ENCODE results near the gene KCNJ10.

The KCNJ10 gene

GRCh38 chr1:159959451-159959850 lies 110.5 kb downstream of the KCNJ10 start:
- no peaks in the 10 kb centered on the region for H3K4me1 ChIP-seq (ENCODE audit: control insufficient read depth, low read length)
- no peak overlapping the region for H3K27ac ChIP-seq (ENCODE audit: low read depth, low read length)
- H3F3A ChIP-seq (ENCODE audit: control insufficient read depth, insufficient read depth), result no peaks in the 10 kb centered on the region

GRCh38 chr1:159958719-159959380 lies 111.1 kb downstream of the KCNJ10 start:
- Histone ChIP-seq H3K9me3 (ENCODE audit: control insufficient read depth, insufficient read depth, low read length) (no peaks in the 10 kb centered on the region), H3F3A (ENCODE audit: control insufficient read depth, insufficient read depth) (no peaks in the 10 kb centered on the region), H3K36me3 (ENCODE audit: control insufficient read depth, low read length) (no peaks in the 10 kb centered on the region), H3K4me3 (ENCODE audit: low read length) (no peak overlapping the region), H3K79me2 (ENCODE audit: control insufficient read depth, low read length) (no peaks in the 10 kb centered on the region), H4K20me1 (ENCODE audit: control insufficient read depth, insufficient read depth, low read depth, low read length) (no peaks in the 10 kb centered on the region), H3K27me3 (ENCODE audit: control insufficient read depth, low read length) (peaks cover 15% of the 10 kb centered on the region), H3K4me2 (ENCODE audit: low read length) (no peak overlapping the region), H3K9me2 (replicated peaks; ENCODE audit: control insufficient read depth, low read length) (no peaks in the 10 kb centered on the region), H3K4me1 (ENCODE audit: control insufficient read depth, low read length) (no peaks in the 10 kb centered on the region), H3K27ac (ENCODE audit: low read depth, low read length) (no peak overlapping the region)
- TF ChIP-seq EZH2phosphoT487 (IDR thresholded peaks at IDR 0.05; ENCODE audit: borderline replicate concordance, low read length) (no peak), CTCF (IDR thresholded peaks at IDR 0.05; ENCODE audit: low read depth, low read length, poor library complexity, severe bottlenecking) (no peak)

More at GRCh38 chr1:159959451-159959850, 110.5 kb downstream of the KCNJ10 start:
- Histone ChIP-seq H3K27me3 (ENCODE audit: control insufficient read depth, low read length) (peaks cover 17% of the 10 kb centered on the region), H3K36me3 (ENCODE audit: control insufficient read depth, low read length) (no peaks in the 10 kb centered on the region), H3K4me3 (ENCODE audit: low read length) (no peak overlapping the region), H3K9me3 (ENCODE audit: control insufficient read depth, insufficient read depth, low read length) (no peaks in the 10 kb centered on the region), H3K4me2 (ENCODE audit: low read length) (no peak overlapping the region), H4K20me1 (ENCODE audit: control insufficient read depth, insufficient read depth, low read depth, low read length) (no peaks in the 10 kb centered on the region), H3K9me2 (replicated peaks; ENCODE audit: control insufficient read depth, low read length) (no peaks in the 10 kb centered on the region), H3K79me2 (ENCODE audit: control insufficient read depth, low read length) (no peaks in the 10 kb centered on the region)
- TF ChIP-seq CTCF (IDR thresholded peaks at IDR 0.05; ENCODE audit: low read depth, low read length, poor library complexity, severe bottlenecking), result no peak
- no peak for TF ChIP-seq EZH2phosphoT487 (IDR thresholded peaks at IDR 0.05; ENCODE audit: borderline replicate concordance, low read length)

GRCh38 chr1:159957824-159958268 lies 112.1 kb downstream of the KCNJ10 start:
- no peak overlapping the region for H3K4me2 ChIP-seq (ENCODE audit: low read length)

More at GRCh38 chr1:159957824-159958268, 112.1 kb downstream of the KCNJ10 start:
- Histone ChIP-seq H3K27ac (ENCODE audit: low read depth, low read length) (no peak overlapping the region), H3K4me3 (ENCODE audit: low read length) (no peak overlapping the region), H3F3A (ENCODE audit: control insufficient read depth, insufficient read depth) (no peaks in the 10 kb centered on the region), H3K36me3 (ENCODE audit: control insufficient read depth, low read length) (no peaks in the 10 kb centered on the region), H3K9me3 (ENCODE audit: control insufficient read depth, insufficient read depth, low read length) (no peaks in the 10 kb centered on the region), H3K4me1 (ENCODE audit: control insufficient read depth, low read length) (no peaks in the 10 kb centered on the region), H4K20me1 (ENCODE audit: control insufficient read depth, insufficient read depth, low read depth, low read length) (no peaks in the 10 kb centered on the region), H3K27me3 (ENCODE audit: control insufficient read depth, low read length) (peaks cover 17% of the 10 kb centered on the region; the same call in 1 of the 2 replicates), H3K79me2 (ENCODE audit: control insufficient read depth, low read length) (no peaks in the 10 kb centered on the region), H3K9me2 (replicated peaks; ENCODE audit: control insufficient read depth, low read length) (no peaks in the 10 kb centered on the region)
- TF ChIP-seq EZH2phosphoT487 (IDR thresholded peaks at IDR 0.05; ENCODE audit: borderline replicate concordance, low read length) (no peak), CTCF (IDR thresholded peaks at IDR 0.05; ENCODE audit: low read depth, low read length, poor library complexity, severe bottlenecking) (no peak)
